ENCODE results near the gene AUTS2. TPM values are rescaled to one million over a fixed set of nuclear protein-coding genes. Genes with fewer than 3 reads are reported as not detected.

AUTS2 gene
- total and polyA plus RNA-seq, 9 of the 15 experiments (the other 6 are each of a cell fraction or from before 2014, with no cell fraction given): 0.58 TPM; not detected in 8

GRCh38 chr7:70762696-70763095, 1164.4 kb downstream of the AUTS2 start:
- H3K4me1 ChIP-seq (replicated peaks in 1 of 2; ENCODE audit: control insufficient read depth in 2 of 2, insufficient read depth in 2 of 2, low read length in 2 of 2): no peaks in the 10 kb centered on the region
- POLR2A ChIA-PET: interaction anchor here (0.8 kb wide), 1 partner anchor 12 kb away, joined by 3 read pairs; no protein-coding TSS in a partner anchor
- H3K4me2 ChIP-seq (ENCODE audit: insufficient read depth, low read length): no peak overlapping the region
- intact Hi-C loops (cut with micrococcal nuclease) (no loop called here), in situ Hi-C loops (cut with MboI) (no loop called here)
- no peaks in the 10 kb centered on the region for H3K79me2 ChIP-seq (ENCODE audit: control insufficient read depth, insufficient read depth, low read length)
- ATAC-seq (no peak), FAIRE-seq (no peak), DNase-seq (ENCODE audit: extremely low read depth in 1 of 4, low spot score in 3 of 4) (no peak)
- H3K9me1 ChIP-seq (ENCODE audit: control insufficient read depth, insufficient read depth, low read length): peaks cover 4% of the 10 kb centered on the region
- no peak overlapping the region for H3K9ac ChIP-seq (ENCODE audit: insufficient read depth in 1 of 2, low read depth in 2 of 2, low read length in 2 of 2)
- no peak overlapping the region for H3K4me3 ChIP-seq
- peaks cover 26 to 50% of the 10 kb centered on the region in 2 experiments for H3K27me3 ChIP-seq (ENCODE audit: control insufficient read depth in 2 of 2, insufficient read depth in 2 of 2, low read length in 2 of 2)
- no peaks in the 10 kb centered on the region for H3K9me3 ChIP-seq (replicated peaks; ENCODE audit: control insufficient read depth, insufficient read depth, low read depth, low read length)
- no peak overlapping the region for H3K27ac ChIP-seq (ENCODE audit: extremely low read depth, low read depth, low read length)
- WGBS (ENCODE audit: insufficient coverage, low coverage, missing lambda C conversion rate): under 1% methylated on average over 12 of the region's 12 CpGs
- CTCF ChIA-PET (ENCODE audit: low intra/inter-chr PET ratio): no interaction called here
- no peak overlapping the region for H2AFZ ChIP-seq (ENCODE audit: low read depth, low read length)
- no peaks in the 10 kb centered on the region for H3K36me3 ChIP-seq (ENCODE audit: control insufficient read depth, insufficient read depth, low read length)
- no TSS peak for BruUV-seq (replicated peaks)
- no peaks in the 10 kb centered on the region; the same call in 1 of the 2 replicates for H4K20me1 ChIP-seq (replicated peaks; ENCODE audit: control insufficient read depth, insufficient read depth, low read length)
- TF ChIP-seq KAT2B (IDR thresholded peaks at IDR 0.05; ENCODE audit: low read depth, low read length): no peak
- TF ChIP-seq MIER1 (IDR thresholded peaks at IDR 0.05; ENCODE audit: low read depth): no peak
- no peak for TF ChIP-seq HDAC1 (IDR thresholded peaks at IDR 0.05)
- no peak for TF ChIP-seq ZNF79 (CRISPR knock-in tag; IDR thresholded peaks at IDR 0.05; ENCODE audit: low read depth)
- TF ChIP-seq SFPQ (IDR thresholded peaks at IDR 0.05; ENCODE audit: low read depth, low read length): no peak
- no peak for TF ChIP-seq ZNF384 (IDR thresholded peaks at IDR 0.05; ENCODE audit: low read depth, low read length)
- no peak for TF ChIP-seq CEBPZ (IDR thresholded peaks at IDR 0.05; ENCODE audit: borderline replicate concordance, low read depth, low read length)
- TF ChIP-seq TEAD2 (tag; IDR thresholded peaks at IDR 0.05): no peak
- no peak for TF ChIP-seq ZNF592 (IDR thresholded peaks at IDR 0.05)
- TF ChIP-seq ETS2 (tag; IDR thresholded peaks at IDR 0.05; ENCODE audit: borderline replicate concordance, poor library complexity, severe bottlenecking): no peak
- TF ChIP-seq TEAD4 (IDR thresholded peaks at IDR 0.05; ENCODE audit: low read length): no peak
- no peak for TF ChIP-seq TEAD4 (CRISPR knock-in tag; IDR thresholded peaks at IDR 0.05; ENCODE audit: borderline replicate concordance)
- TF ChIP-seq SNAPC5 (CRISPR knock-in tag; IDR thresholded peaks at IDR 0.05): no peak
